SK-N-SH (cell line): ENCODE measurements around the gene MPIG6B. TPM values are rescaled to one million over a fixed set of nuclear protein-coding genes. Genes with fewer than 3 reads are reported as not detected.

Source experiments
- CTCF ChIA-PET: fragments of 300-600, 350-600 bp; formaldehyde crosslinking; extraction: SDS; loops from one replicate; lab custom pipeline; 2021; lab: Yijun Ruan, JAX
- POLR2A ChIA-PET: fragments of 350-600 bp; sonication (Branson Sonifier 250); formaldehyde crosslinking; extraction: SDS; loops from one replicate; lab custom pipeline; 2020; ENCODE audit warnings: antibody characterized with exemption, inconsistent platforms; lab: Yijun Ruan, JAX
- DNase-seq: peaks from one replicate; pipeline ENCODE4 v3.0.0; 2012
- H2AFZ ChIP-seq: fragments of 200-600 bp; sonication (generic); 2 replicates; pipeline ENCODE4 v1.8.1; 2016; ENCODE audit warnings: antibody characterized with exemption, mild to moderate bottlenecking, low read depth
- H3F3A ChIP-seq: fragments of 200-600 bp; sonication (generic); replicated peaks from 2 replicates; pipeline ENCODE3; 2016; ENCODE audit warnings: antibody characterized with exemption, mild to moderate bottlenecking; ENCODE audit not compliant: insufficient read depth
- H3K27ac ChIP-seq, 2 experiments: fragments of 200-500 bp in 1 of 2; fragments of 200-600 bp in 1 of 2; sonication (Bioruptor generic) in 1 of 2; sonication (generic), shearing (Covaris generic) in 1 of 2; 2 replicates each; pipeline versions ENCODE4 v1.5.1 to v1.6.1; 2014 to 2016; ENCODE audit warnings: low read depth in 2 of 2, inconsistent platforms in 1 of 2, low read length in 1 of 2, mild to moderate bottlenecking in 1 of 2, mixed read lengths in 1 of 2
- H3K27me3 ChIP-seq: fragments of 200-600 bp; sonication (generic), shearing (Covaris generic); 2 replicates; pipeline ENCODE4 v1.6.1; 2016; ENCODE audit warnings: mixed run types; ENCODE audit not compliant: insufficient read depth
- H3K36me3 ChIP-seq, 2 experiments: fragments of 200-500 bp in 1 of 2; fragments of 200-600 bp in 1 of 2; sonication (Bioruptor generic) in 1 of 2; sonication (generic) in 1 of 2; replicated peaks in 1 of 2; 2 replicates each; pipeline versions ENCODE3 to v1.5.1; 2014 to 2016; ENCODE audit warnings: low read length in 1 of 2, mild to moderate bottlenecking in 1 of 2; ENCODE audit not compliant: insufficient read depth in 2 of 2, control insufficient read depth in 1 of 2
- H3K4me1 ChIP-seq, 2 experiments: fragments of 200-500 bp in 1 of 2; fragments of 200-600 bp in 1 of 2; sonication (Bioruptor generic) in 1 of 2; sonication (generic), shearing (Covaris generic) in 1 of 2; 2 replicates each; pipeline versions ENCODE4 v1.5.1 to v1.6.1; 2014 to 2016; ENCODE audit warnings: low read depth in 1 of 2, low read length in 1 of 2, mixed run types in 1 of 2; ENCODE audit not compliant: insufficient read depth in 2 of 2, control insufficient read depth in 1 of 2
- H3K4me2 ChIP-seq: fragments of 200-600 bp; sonication (generic), shearing (Covaris generic); 2 replicates; pipeline ENCODE4 v1.6.1; 2017; ENCODE audit warnings: mixed run types
- H3K4me3 ChIP-seq, 2 experiments: fragments of 200-500 bp in 1 of 2; fragments of 200-600 bp in 1 of 2; sonication (Bioruptor generic) in 1 of 2; sonication (generic), shearing (Covaris generic) in 1 of 2; 2 replicates each; pipeline versions ENCODE4 v1.5.1 to v1.8.1; 2014 to 2016; ENCODE audit warnings: low read depth in 2 of 2, inconsistent platforms in 1 of 2, low read length in 1 of 2, mild to moderate bottlenecking in 1 of 2, mixed read lengths in 1 of 2, moderate library complexity in 1 of 2
- H3K79me2 ChIP-seq: fragments of 200-600 bp; sonication (generic); 2 replicates; pipeline ENCODE4 v1.8.1; 2017; ENCODE audit warnings: mild to moderate bottlenecking; ENCODE audit not compliant: insufficient read depth
- H3K9ac ChIP-seq: fragments of 200-600 bp; sonication (generic); 2 replicates; pipeline ENCODE4 v1.6.1; 2017; ENCODE audit warnings: mixed run types
- H3K9me2 ChIP-seq: fragments of 200-600 bp; sonication (generic); 2 replicates; pipeline ENCODE4 v1.6.1; 2017; ENCODE audit warnings: mixed run types
- H3K9me3 ChIP-seq: fragments of 200-600 bp; sonication (generic); 2 replicates; pipeline ENCODE4 v1.6.1; 2017; ENCODE audit warnings: mixed run types, mild to moderate bottlenecking, moderate library complexity
- H4K20me1 ChIP-seq: fragments of 200-600 bp; sonication (generic); 2 replicates; pipeline ENCODE4 v1.6.1; 2017; ENCODE audit warnings: mild to moderate bottlenecking, mixed run types; ENCODE audit not compliant: insufficient read depth
- FOSL2 ChIP-seq: IDR thresholded peaks from 2 replicates; pipeline ENCODE4 v1.4.0; 2012; ENCODE audit warnings: low read depth, mild to moderate bottlenecking, moderate library complexity, borderline replicate concordance
- GABPA ChIP-seq: IDR thresholded peaks from 2 replicates; pipeline ENCODE4 v1.4.0; 2012; ENCODE audit warnings: low read depth, mild to moderate bottlenecking
- JUND ChIP-seq: IDR thresholded peaks from 2 replicates; pipeline ENCODE4 v1.4.0; 2012
- POLR2AphosphoS5 ChIP-seq: IDR thresholded peaks from 2 replicates; pipeline ENCODE4 v1.6.1; 2012; ENCODE audit warnings: low read depth, low read length
- RXRA ChIP-seq: IDR thresholded peaks from 2 replicates; pipeline ENCODE4 v1.4.0; 2012; ENCODE audit warnings: low read depth, mild to moderate bottlenecking, borderline replicate concordance
- SIN3A ChIP-seq: IDR thresholded peaks from 2 replicates; pipeline ENCODE4 v1.6.1; 2012; ENCODE audit warnings: low read depth, mild to moderate bottlenecking, low read length, moderate library complexity, borderline replicate concordance
- TEAD4 ChIP-seq: IDR thresholded peaks from 2 replicates; pipeline ENCODE4 v1.4.0; 2012; ENCODE audit warnings: mild to moderate bottlenecking, borderline replicate concordance; ENCODE audit not compliant: insufficient read depth
- WGBS: methylation state at CpG from one replicate; pipeline ENCODE4 v1.1.6; 2017; ENCODE audit warnings: low lambda C conversion rate; 5-methylcytosine and 5-hydroxymethylcytosine counted together
- polyA plus RNA-seq, 3 experiments: library from polyadenylated mRNA; depleted of rRNA; stranded (reverse); fragments of >200 nt; gene quantifications; 2 replicates each; pipeline ENCODE4 v1.2.3, GENCODE V29; 2012
- TF ChIP-seq, protein P1 (sequence below): IDR thresholded peaks from 2 replicates; pipeline ENCODE4 v1.6.1; 2012; ENCODE audit warnings: mild to moderate bottlenecking, low read depth, low read length, moderate library complexity

The MPIG6B gene
- polyA plus RNA-seq, 1 of the 3 experiments (the other 2 are of a cell fraction) = not detected

DNA sequence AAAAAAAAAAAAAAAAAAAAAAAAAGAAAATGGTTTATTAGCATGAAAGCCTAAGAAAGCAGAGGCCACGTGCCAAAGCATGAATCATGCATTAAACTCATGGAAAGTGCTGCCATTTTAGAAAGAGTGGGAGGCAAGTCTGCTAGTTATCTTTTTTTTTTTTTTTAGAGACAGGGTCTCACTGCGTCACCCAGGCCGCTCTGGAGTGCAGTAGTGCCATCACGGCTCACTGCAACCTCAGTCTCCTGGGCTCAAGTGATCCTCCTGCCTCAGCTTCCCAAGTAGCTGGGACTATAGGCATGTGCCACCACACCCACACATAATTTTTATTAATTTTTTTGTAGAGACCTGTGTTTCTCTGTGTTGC lies 48.8 kb downstream of the MPIG6B start:
- no peak for DNase-seq

DNA sequence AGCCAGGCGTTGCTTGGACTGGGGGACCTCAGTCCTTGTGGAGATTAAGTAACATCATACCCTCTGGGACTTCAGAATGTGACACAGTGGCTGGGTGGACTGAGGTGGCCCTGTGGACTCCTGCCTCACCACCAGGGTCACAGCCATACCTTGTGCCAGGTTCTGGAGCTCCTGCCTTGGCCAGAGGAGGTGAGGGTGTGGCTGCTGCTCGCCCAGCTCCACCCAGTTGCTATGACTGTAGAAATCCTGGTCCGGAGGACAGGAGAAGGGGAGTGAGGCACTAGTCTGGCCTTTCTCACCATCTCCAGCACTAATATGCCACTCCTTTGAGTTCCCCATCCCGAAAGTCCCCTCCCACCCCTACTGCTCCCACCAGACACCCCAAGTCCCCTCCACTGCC lies 52.0 kb downstream of the MPIG6B start:
- ChIA-PET CTCF (interaction anchor here (0.8 to 9.9 kb wide), 3 partner anchors 16 to 55 kb away, joined by 3 to 62 read pairs (median 5); no protein-coding TSS in a partner anchor), POLR2A (interaction anchor here (1.2 kb wide), 1 partner anchor 39 kb away, joined by 3 read pairs; the partner anchor contains the start of gene CLIC1)
- H4K20me1 ChIP-seq = no peaks in the 10 kb centered on the region
- no peaks in the 10 kb centered on the region for H3K9me3 ChIP-seq
- peaks cover 9 to 10% of the 10 kb centered on the region in 2 experiments; a peak in 2 of 4 replicates for H3K4me1 ChIP-seq
- H3K9me2 ChIP-seq = no peaks in the 10 kb centered on the region
- peaks cover 3% of the 10 kb centered on the region for H3F3A ChIP-seq
- no peak overlapping the region for H2AFZ ChIP-seq
- H3K4me3 ChIP-seq = no peak overlapping the region
- no peak overlapping the region for H3K4me2 ChIP-seq
- H3K9ac ChIP-seq = no peak overlapping the region
- 83% methylated on average over 4 of the region's 4 CpGs for WGBS
- H3K27ac ChIP-seq = no peak overlapping the region
- H3K36me3 ChIP-seq = peaks cover 0 to 15% of the 10 kb centered on the region in 2 experiments
- TF ChIP-seq JUND (no peak), SIN3A (no peak)
- no peaks in the 10 kb centered on the region for H3K79me2 ChIP-seq
- DNase-seq = no peak
- no peaks in the 10 kb centered on the region for H3K27me3 ChIP-seq

More for the DNA sequence above, 48.8 kb downstream of the MPIG6B start:
- 78% methylated on average over 4 of the region's 4 CpGs for WGBS
- Histone ChIP-seq H3K4me1 (peaks cover 4 to 5% of the 10 kb centered on the region in 2 experiments; a peak in 2 of 4 replicates), H3K27ac (no peak overlapping the region), H3K79me2 (no peaks in the 10 kb centered on the region), H3K9me3 (no peaks in the 10 kb centered on the region), H3F3A (peaks cover 2% of the 10 kb centered on the region), H2AFZ (no peak overlapping the region), H4K20me1 (no peaks in the 10 kb centered on the region), H3K36me3 (no peaks in the 10 kb centered on the region), H3K27me3 (no peaks in the 10 kb centered on the region), H3K4me2 (no peak overlapping the region), H3K4me3 (no peak overlapping the region), H3K9me2 (no peaks in the 10 kb centered on the region), H3K9ac (no peak overlapping the region)
- TF ChIP-seq TEAD4 (no peak), GABPA (no peak), FOSL2 (no peak), POLR2AphosphoS5 (no peak), RXRA (no peak)
- TF ChIP-seq, protein P1, sequence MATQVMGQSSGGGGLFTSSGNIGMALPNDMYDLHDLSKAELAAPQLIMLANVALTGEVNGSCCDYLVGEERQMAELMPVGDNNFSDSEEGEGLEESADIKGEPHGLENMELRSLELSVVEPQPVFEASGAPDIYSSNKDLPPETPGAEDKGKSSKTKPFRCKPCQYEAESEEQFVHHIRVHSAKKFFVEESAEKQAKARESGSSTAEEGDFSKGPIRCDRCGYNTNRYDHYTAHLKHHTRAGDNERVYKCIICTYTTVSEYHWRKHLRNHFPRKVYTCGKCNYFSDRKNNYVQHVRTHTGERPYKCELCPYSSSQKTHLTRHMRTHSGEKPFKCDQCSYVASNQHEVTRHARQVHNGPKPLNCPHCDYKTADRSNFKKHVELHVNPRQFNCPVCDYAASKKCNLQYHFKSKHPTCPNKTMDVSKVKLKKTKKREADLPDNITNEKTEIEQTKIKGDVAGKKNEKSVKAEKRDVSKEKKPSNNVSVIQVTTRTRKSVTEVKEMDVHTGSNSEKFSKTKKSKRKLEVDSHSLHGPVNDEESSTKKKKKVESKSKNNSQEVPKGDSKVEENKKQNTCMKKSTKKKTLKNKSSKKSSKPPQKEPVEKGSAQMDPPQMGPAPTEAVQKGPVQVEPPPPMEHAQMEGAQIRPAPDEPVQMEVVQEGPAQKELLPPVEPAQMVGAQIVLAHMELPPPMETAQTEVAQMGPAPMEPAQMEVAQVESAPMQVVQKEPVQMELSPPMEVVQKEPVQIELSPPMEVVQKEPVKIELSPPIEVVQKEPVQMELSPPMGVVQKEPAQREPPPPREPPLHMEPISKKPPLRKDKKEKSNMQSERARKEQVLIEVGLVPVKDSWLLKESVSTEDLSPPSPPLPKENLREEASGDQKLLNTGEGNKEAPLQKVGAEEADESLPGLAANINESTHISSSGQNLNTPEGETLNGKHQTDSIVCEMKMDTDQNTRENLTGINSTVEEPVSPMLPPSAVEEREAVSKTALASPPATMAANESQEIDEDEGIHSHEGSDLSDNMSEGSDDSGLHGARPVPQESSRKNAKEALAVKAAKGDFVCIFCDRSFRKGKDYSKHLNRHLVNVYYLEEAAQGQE = no peak
- ChIA-PET CTCF (interaction anchor here (0.9 to 9.9 kb wide), 5 partner anchors 13 to 58 kb away, joined by 3 to 62 read pairs (median 7); no protein-coding TSS in a partner anchor), POLR2A (interaction anchor here (1.5 kb wide), 1 partner anchor 55 kb away, joined by 3 read pairs; the partner anchor contains the start of gene HSPA1B)
